Measurements from ENCODE around the gene DISP1.

DISP1 gene

DNA sequence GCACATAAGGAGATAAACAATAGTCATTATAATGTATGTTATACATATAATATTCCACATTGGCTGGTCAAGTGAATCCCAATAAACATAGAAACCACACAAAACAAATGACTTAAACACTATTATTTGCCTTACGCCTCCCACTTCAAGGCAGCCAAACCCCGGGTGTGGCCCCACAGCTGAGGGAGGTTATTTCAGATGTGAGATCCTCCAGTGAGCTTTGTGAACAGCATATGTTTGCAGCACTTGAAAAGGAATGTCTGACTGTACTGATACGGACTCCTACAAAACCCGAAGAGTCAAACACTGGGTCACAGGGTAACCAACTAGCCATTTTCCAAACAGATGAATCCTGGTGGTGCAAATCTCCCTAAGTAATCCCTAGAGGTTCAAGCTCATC is 27.1 kb upstream of the DISP1 start:
- POLR2A ChIA-PET: no interaction called here
- TF ChIP-seq ZNF112 (tag by site-specific recombination; IDR thresholded peaks at IDR 0.05) (no peak), ZNF202 (tag by site-specific recombination; IDR thresholded peaks at IDR 0.05; ENCODE audit: borderline replicate concordance) (no peak), ZNF366 (tag by site-specific recombination; conservative IDR thresholded peaks at IDR 0.05) (no peak), AEBP2 (tag by site-specific recombination; IDR thresholded peaks at IDR 0.05; ENCODE audit: borderline replicate concordance) (no peak), ZNF391 (tag by site-specific recombination; IDR thresholded peaks at IDR 0.05; ENCODE audit: borderline replicate concordance, low read depth) (no peak), ZNF335 (tag by site-specific recombination; conservative IDR thresholded peaks at IDR 0.05) (no peak), ZNF155 (tag by site-specific recombination; IDR thresholded peaks at IDR 0.05) (no peak), WT1 (tag by site-specific recombination; IDR thresholded peaks at IDR 0.05) (no peak), HOXA7 (CRISPR knock-in tag; IDR thresholded peaks at IDR 0.05; ENCODE audit: borderline replicate concordance) (no peak), ZSCAN16 (tag by site-specific recombination; IDR thresholded peaks at IDR 0.05) (no peak), OVOL3 (tag by site-specific recombination; IDR thresholded peaks at IDR 0.05) (no peak), INSM2 (tag by site-specific recombination; IDR thresholded peaks at IDR 0.05) (no peak)
- TF ChIP-seq, protein P1, sequence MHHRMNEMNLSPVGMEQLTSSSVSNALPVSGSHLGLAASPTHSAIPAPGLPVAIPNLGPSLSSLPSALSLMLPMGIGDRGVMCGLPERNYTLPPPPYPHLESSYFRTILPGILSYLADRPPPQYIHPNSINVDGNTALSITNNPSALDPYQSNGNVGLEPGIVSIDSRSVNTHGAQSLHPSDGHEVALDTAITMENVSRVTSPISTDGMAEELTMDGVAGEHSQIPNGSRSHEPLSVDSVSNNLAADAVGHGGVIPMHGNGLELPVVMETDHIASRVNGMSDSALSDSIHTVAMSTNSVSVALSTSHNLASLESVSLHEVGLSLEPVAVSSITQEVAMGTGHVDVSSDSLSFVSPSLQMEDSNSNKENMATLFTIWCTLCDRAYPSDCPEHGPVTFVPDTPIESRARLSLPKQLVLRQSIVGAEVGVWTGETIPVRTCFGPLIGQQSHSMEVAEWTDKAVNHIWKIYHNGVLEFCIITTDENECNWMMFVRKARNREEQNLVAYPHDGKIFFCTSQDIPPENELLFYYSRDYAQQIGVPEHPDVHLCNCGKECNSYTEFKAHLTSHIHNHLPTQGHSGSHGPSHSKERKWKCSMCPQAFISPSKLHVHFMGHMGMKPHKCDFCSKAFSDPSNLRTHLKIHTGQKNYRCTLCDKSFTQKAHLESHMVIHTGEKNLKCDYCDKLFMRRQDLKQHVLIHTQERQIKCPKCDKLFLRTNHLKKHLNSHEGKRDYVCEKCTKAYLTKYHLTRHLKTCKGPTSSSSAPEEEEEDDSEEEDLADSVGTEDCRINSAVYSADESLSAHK (tag by site-specific recombination; IDR thresholded peaks at IDR 0.05): no peak
- TF ChIP-seq, protein P2, sequence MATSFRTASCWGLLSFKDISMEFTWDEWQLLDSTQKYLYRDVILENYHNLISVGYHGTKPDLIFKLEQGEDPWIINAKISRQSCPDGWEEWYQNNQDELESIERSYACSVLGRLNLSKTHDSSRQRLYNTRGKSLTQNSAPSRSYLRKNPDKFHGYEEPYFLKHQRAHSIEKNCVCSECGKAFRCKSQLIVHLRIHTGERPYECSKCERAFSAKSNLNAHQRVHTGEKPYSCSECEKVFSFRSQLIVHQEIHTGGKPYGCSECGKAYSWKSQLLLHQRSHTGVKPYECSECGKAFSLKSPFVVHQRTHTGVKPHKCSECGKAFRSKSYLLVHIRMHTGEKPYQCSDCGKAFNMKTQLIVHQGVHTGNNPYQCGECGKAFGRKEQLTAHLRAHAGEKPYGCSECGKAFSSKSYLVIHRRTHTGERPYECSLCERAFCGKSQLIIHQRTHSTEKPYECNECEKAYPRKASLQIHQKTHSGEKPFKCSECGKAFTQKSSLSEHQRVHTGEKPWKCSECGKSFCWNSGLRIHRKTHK (tag by site-specific recombination; IDR thresholded peaks at IDR 0.05): no peak

DNA sequence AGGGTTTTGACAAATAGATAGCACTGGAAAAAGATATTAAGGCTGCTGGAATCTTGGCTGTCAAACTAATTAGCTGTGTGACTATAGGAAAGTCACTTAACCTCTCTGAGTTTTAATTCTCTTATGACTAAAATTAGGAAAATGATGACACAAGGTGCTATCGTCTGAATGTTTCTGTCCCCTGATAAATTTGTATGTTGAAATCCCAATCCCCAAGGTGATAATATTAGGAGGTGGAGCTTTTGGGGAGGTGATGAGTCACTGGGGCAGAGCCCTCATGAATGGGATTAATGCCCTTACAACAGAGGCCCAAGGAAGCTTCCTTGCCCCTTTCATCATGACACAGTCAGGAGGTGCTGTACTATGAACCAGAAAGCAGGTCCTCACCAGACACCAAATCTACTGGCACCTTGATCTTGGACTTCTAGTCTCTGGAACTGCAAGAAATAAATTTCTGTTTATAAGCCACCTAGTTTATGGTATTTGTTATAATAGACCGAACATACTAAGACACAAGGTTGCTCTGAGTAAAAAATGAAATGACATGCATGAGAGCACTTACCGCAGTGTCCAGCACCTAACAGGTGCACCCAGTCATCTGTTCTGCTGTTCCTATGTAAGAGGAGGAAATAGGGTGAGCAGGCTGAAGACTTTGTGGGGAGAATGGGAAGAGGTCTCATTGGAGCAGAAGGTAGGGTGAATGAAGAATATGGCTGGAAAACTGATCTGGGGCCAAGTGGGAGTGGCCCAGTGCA is 26.3 kb upstream of the DISP1 start:
- Histone ChIP-seq H3K9me3 (ENCODE audit: control insufficient read depth, insufficient read depth, low read depth, low read length) (no peaks in the 10 kb centered on the region), H3K36me3 (ENCODE audit: control insufficient read depth in 2 of 2, insufficient read depth in 1 of 2, low read length in 2 of 2) (no peaks in the 10 kb centered on the region), H3K4me1 (ENCODE audit: control insufficient read depth, insufficient read depth, low read length) (peaks cover 20% of the 10 kb centered on the region), H3K27ac (ENCODE audit: extremely low read depth, low read depth, low read length) (no peak overlapping the region), H3K4me3 (ENCODE audit: low read depth, low read length) (no peak overlapping the region)
- ChIA-PET POLR2A (no interaction called here), CTCF (interaction anchor here (0.5 to 2.7 kb wide), 9 partner anchors 10 to 512 kb away, joined by 3 to 10 read pairs (median 4); partner anchors contain the start of gene FAM177B)
- TF ChIP-seq ZNF768 (tag by site-specific recombination; IDR thresholded peaks at IDR 0.05) (0 out of 2 replicates have a peak, but pooled peaks have one; percentile 51), ZNF596 (tag by site-specific recombination; IDR thresholded peaks at IDR 0.05) (no peak), SCRT2 (tag by site-specific recombination; IDR thresholded peaks at IDR 0.05) (no peak), ZSCAN4 (tag by site-specific recombination; IDR thresholded peaks at IDR 0.05) (no peak)

More for the DNA sequence above, 27.1 kb upstream of the DISP1 start:
- CTCF ChIA-PET: interaction anchor here (0.7 to 2.7 kb wide), 7 partner anchors 18 to 768 kb away, joined by 3 to 10 read pairs (median 4); no protein-coding TSS in a partner anchor
- no peaks in the 10 kb centered on the region for H3K9me3 ChIP-seq (ENCODE audit: control insufficient read depth, insufficient read depth, low read depth, low read length)
- H3K27ac ChIP-seq (ENCODE audit: extremely low read depth, low read depth, low read length): no peak overlapping the region
- H3K36me3 ChIP-seq (ENCODE audit: control insufficient read depth in 2 of 2, insufficient read depth in 1 of 2, low read length in 2 of 2): no peaks in the 10 kb centered on the region
- H3K4me1 ChIP-seq (ENCODE audit: control insufficient read depth, insufficient read depth, low read length): peaks cover 20% of the 10 kb centered on the region
- no peak overlapping the region for H3K4me3 ChIP-seq (ENCODE audit: low read depth, low read length)

All from HEK293 (cell line).